Stimulated activated CD4-positive, alpha-beta T cell treated with anti-CD3 and anti-CD28 coated beads, Interleukin-4, amount 100 ng/mL, for 48 hours (primary cell): ENCODE data around the gene DNAJA3.
A peak's percentile ranks its signal among the peaks of the same experiment; 100 is the strongest.

Experiments used
- DNase-seq, 2 donors: peaks; one replicate each; pipeline ENCODE4 v3.0.0-alpha.2; 2020; ENCODE audit warnings: low read depth in 2 of 2

The DNAJA3 gene

GRCh38 chr16:4407543-4408322, 17.9 kb upstream of the DNAJA3 start:
- DNase-seq: no peak

DNA sequence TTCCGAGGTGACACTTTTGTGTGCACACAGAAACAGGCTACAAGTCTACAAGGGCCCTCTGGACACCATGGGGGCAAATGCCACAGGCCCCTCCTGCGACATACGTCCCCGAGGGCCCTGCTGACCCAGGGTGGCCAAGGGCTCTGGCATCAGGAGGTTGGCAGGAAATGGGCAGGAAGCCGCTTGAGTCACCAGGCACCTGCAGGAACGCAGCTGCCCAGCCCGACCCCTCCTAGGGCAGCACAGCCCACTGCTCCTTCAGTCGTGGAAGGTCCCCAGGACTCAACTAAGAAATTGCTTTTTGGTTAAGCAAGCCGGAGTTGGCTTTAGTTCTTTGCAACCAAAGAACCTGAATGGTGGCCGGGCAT, 17.4 kb upstream of the DNAJA3 start:
- DNase-seq: no peak

DNA sequence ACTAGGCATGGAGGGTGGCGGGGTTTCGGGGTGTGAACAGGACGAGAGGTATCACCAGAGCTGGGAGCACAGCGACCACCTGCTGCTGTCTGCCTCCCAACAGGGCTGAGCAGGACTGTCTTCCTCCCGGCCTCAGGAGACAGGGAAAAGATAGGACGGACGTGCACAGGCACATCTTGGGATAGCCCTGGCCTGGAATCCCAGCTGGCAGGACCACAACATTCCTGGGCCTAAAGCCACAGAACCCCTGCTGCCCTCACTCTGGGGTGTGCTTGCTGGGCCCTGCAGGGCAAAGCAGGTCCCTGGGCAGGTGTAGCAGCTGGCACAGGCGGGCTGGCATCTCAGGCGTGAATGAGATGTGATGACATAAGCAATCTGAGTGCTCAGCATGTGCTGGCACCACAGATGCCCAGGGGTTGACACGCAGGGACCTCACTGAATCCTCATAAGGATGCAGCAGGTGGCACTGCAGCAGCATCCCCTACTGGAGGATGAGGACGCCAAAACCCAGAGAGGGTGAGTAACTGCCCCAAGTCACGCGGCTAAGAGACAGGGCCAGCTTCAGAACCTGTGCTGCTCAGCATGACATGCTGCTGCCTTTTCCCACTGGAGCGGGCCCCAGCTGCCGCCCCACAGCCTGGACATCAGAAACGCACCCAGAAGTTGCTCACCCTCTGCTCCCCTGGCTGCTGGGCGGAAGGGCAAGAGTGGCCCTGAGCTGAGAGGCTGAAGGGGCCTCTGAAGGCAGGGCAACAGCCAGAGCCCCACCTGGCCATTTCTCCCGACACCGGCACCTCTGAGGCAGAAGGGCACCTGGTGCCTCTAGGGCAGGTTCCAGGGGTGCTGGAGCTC, 16.4 kb upstream of the DNAJA3 start:
- no peak for DNase-seq

GRCh38 chr16:4410335-4411075, 15.2 kb upstream of the DNAJA3 start:
- DNase-seq: no peak

- no peak for DNase-seq
Observed at GRCh38 chr16:4411684-4412083, 14.0 kb upstream of the DNAJA3 start.

- DNase-seq: no peak
Observed at GRCh38 chr16:4412159-4412558, 13.5 kb upstream of the DNAJA3 start.

DNA sequence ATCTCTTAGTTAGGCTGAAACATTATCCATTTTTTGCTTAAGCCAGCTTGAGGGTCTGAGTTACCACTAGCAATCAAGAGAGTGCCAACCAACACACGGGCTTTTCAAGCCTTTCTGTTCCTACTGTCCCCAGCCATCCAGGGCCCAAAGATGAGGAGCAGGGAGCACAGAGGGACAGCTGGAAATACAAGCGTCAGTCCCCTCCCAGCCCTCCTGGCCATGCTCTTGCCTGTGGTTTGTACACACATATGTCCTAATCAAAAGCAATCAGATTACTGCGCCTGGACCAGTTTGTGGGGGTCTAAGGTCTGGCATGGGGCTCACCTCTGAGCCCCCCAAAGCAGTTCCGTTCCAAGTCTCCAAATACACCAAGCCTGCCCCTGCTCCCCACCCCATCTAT, 12.8 kb upstream of the DNAJA3 start:
- DNase-seq: no peak

GRCh38 chr16:4414187-4414917, 11.3 kb upstream of the DNAJA3 start:
- peak; percentile 54 to 76 for DNase-seq

GRCh38 chr16:4415538-4416199, 10.0 kb upstream of the DNAJA3 start:
- DNase-seq: peak; percentile 40 to 43

- peak; percentile 97 to 99 for DNase-seq
Observed at GRCh38 chr16:4416200-4417032, 9.3 kb upstream of the DNAJA3 start, which contains the start of gene CORO7. Gene CORO7 (minus strand): TSS chr16:4416596. CDS start chr16:4416518, 78 bp downstream.

DNA sequence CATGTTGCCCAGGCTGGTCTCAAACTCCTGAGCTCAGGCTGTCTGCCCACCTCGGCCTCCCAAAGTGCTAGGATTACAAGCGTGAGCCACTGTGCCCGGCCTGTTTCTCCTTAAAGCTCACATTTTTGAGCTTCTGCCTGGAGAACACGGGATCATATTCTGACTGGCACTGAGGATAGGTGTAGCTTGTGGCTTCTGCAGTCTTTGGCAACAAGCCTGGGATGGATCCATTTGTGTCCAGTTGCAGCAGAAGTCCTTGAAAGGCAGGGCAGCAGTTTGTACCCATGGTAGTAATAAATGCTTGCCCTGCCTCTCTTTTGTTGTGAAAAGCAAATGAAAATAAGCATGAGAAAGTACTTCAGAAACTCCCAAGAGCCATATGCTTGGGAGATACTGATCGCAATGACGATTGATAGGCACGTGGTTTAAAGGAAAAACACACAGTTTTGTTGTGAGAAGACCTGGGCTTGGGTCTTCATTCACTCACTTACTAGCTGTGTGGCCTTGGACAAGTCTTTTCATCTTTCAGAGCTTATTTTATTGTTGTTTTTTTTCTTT, 6.2 kb upstream of the DNAJA3 start:
- DNase-seq: no peak

DNA sequence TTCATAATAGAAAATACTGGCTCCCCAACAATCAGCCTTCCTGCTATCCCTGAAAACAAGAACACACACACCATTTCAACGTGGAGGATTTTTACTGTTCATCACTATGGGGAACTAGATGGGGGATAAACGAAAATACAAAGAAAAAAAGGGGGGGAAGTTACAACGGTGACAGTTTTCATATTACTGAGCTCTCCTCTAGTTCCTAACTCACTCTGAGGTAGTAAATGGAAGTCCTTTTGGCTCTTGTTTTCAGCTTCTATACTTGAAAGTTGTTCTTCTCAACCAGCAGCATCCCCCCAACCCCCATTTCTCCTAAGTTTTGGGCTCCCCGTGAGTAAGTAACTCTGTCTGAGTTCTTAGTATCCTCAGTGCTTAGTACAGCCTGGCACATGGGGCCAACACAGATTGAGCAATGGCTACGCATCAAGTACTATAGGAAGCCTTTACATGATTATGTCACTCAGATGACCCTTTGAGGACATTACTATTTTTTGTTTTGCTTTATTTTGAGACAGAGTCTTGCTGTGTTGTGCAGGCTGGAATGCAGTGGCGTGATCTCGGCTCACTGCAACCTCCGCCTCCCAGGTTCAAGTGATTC, 5.1 kb upstream of the DNAJA3 start:
- no peak for DNase-seq

DNA sequence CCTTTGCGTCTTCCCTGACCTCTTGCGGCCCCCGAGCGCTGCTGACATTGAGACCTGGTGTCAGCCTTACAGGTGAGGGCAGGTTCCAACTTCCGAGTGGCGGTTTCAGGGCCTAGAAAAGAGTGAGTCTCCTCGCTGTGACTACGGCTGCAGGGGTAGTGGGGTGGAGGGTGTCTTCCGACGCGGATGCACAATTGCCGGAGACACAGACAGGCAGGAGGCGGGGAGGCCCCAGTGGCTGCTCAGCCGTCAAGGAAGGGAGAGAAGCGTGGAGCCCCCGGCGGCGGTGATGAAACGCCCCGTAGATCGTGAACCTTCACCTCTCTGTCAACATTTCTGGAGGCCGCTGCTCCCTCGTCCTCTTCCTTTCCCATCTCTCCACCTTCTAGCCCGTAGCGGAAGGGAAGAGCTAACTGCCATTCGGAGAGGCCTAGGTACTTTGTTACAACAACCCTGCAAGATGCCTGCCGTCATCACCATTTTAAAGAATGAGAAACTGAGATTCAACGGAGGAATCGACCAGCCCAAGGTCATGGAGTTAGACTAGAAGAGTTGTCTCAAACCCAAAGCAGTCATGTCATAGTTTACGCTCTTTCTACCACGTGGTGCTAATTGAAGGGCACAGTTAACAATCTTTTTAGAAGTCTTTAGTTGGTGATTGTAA, 485 bp downstream of the DNAJA3 start:
- DNase-seq: peak in 1 of 2 donors; percentile 32

GRCh38 chr16:4426722-4427372, 1.2 kb downstream of the DNAJA3 start:
- no peak for DNase-seq

DNA sequence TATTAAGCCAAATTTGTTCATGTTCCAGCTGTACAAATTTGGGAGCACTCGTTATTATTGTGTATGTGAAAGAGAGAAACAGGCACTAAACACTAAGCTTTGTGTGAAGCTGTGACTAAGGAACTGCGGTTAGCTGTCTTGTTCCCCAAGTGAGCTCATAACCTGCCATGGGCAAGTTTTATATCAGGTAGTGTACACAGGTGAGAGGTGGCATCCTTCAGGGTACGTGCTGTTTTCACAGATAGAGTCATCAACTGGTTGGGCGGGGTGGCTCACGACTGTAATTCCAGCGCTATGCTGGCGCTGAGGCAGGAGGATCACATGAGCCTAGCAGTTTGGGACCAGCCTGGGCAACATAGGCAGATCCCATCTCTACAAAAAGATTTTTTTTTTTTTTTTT, 2.8 kb downstream of the DNAJA3 start:
- DNase-seq: no peak

- DNase-seq: no peak
Observed at GRCh38 chr16:4431023-4431422, 5.4 kb downstream of the DNAJA3 start.

- DNase-seq: no peak
Observed at GRCh38 chr16:4433228-4433627, 7.6 kb downstream of the DNAJA3 start.
